H1 (cell line): Measurements from ENCODE around the gene RNPS1. TPM values are rescaled to one million over a fixed set of nuclear protein-coding genes. Genes with fewer than 3 reads are reported as not detected.
A peak's percentile ranks its signal among the peaks of the same experiment; 100 is the strongest.

ENCODE experiments used
- CBX5 ChIP-seq: fragments of 300-800, 300-1000 bp; sonication (generic); IDR thresholded peaks from 2 replicates; pipeline ENCODE4 v1.7.1; 2016; ENCODE audit warnings: antibody characterized with exemption, low read length, low read depth
- CHD1 ChIP-seq: IDR thresholded peaks from 2 replicates; pipeline ENCODE4 v1.6.1; 2012; ENCODE audit warnings: low read depth, low read length, improper control_type of control experiment
- EP300 ChIP-seq, 2 experiments: IDR thresholded peaks; 1 replicate in 1 of 2; 2 replicates in 1 of 2; pipeline ENCODE4 v1.6.1; 2011 to 2012; ENCODE audit warnings: low read depth in 2 of 2, low read length in 2 of 2, mild to moderate bottlenecking in 2 of 2, borderline replicate concordance in 1 of 2, inconsistent platforms in 1 of 2, moderate library complexity in 1 of 2
- EZH2 ChIP-seq: fragments of 200-600 bp; sonication (generic); IDR thresholded peaks from 2 replicates; pipeline ENCODE4 v1.7.1; 2012; ENCODE audit warnings: low read depth, mild to moderate bottlenecking, moderate library complexity, low read length, inconsistent platforms; ENCODE audit not compliant: severe bottlenecking
- FOSL1 ChIP-seq: IDR thresholded peaks from 2 replicates; pipeline ENCODE4 v1.6.1; 2011; ENCODE audit warnings: mild to moderate bottlenecking, low read depth, low read length, moderate library complexity; ENCODE audit not compliant: insufficient read depth
- HDAC2 ChIP-seq, 2 experiments: fragments of 300-600 bp in 1 of 2; sonication (generic) in 1 of 2; IDR thresholded peaks; 2 replicates each; pipeline ENCODE4 v1.6.1; 2011 to 2012; ENCODE audit warnings: low read depth in 2 of 2, low read length in 2 of 2, mild to moderate bottlenecking in 2 of 2, moderate library complexity in 2 of 2, borderline replicate concordance in 1 of 2, inconsistent platforms in 1 of 2
- HDAC6 ChIP-seq: IDR thresholded peaks from one replicate; pipeline ENCODE4 v1.7.1; 2012; ENCODE audit warnings: low read depth, mild to moderate bottlenecking, inconsistent platforms, low read length, moderate library complexity
- KDM4A ChIP-seq: IDR thresholded peaks from one replicate; pipeline ENCODE4 v1.7.1; 2012; ENCODE audit warnings: low read depth, mild to moderate bottlenecking, moderate library complexity, low read length, inconsistent platforms; ENCODE audit not compliant: severe bottlenecking
- POU5F1 ChIP-seq: IDR thresholded peaks from 2 replicates; pipeline ENCODE4 v1.6.1; 2011; ENCODE audit warnings: low read depth, mild to moderate bottlenecking, low read length, moderate library complexity
- SIX5 ChIP-seq: IDR thresholded peaks from 2 replicates; pipeline ENCODE4 v1.6.1; 2011; ENCODE audit warnings: mild to moderate bottlenecking, low read depth, low read length
- SRF ChIP-seq: IDR thresholded peaks from 2 replicates; pipeline ENCODE4 v1.6.1; 2011; ENCODE audit warnings: mild to moderate bottlenecking, low read depth, low read length, moderate library complexity
- TEAD4 ChIP-seq: IDR thresholded peaks from 2 replicates; pipeline ENCODE4 v1.6.1; 2012; ENCODE audit warnings: low read depth, low read length, inconsistent platforms, mixed read lengths
- YY1 ChIP-seq: IDR thresholded peaks from 2 replicates; pipeline ENCODE4 v1.6.1; 2011; ENCODE audit warnings: low read depth, mild to moderate bottlenecking, low read length
- polyA plus RNA-seq, 7 experiments: library from polyadenylated mRNA; depleted of rRNA in 3 of 7; stranded (reverse) in 5 of 7; unstranded in 2 of 7; fragments of >200 nt in 5 of 7; fragments of 200-250 nt in 2 of 7; gene quantifications; 1 replicate in 5 of 7; 2 replicates in 1 of 7; 4 replicates in 1 of 7; pipeline versions ENCODE4 v1.2.1 to v1.2.3, GENCODE V29; 2011 to 2013; ENCODE audit warnings: missing spikeins in 2 of 7, mixed read lengths in 2 of 7
- total RNA-seq: library from RNA; stranded (reverse); fragmentation: NEBNext Ultra II Directional; extraction: Animal tissue kit (Norgen Biotek cat#: 25700); gene quantifications from 2 replicates; pipeline ENCODE4 v1.2.1, GENCODE V29; 2021

Gene RNPS1
- total and polyA plus RNA-seq, 2 of the 8 experiments (the other 6 are each of a cell fraction or from before 2014, with no cell fraction given) = 330 to 350 TPM

DNA sequence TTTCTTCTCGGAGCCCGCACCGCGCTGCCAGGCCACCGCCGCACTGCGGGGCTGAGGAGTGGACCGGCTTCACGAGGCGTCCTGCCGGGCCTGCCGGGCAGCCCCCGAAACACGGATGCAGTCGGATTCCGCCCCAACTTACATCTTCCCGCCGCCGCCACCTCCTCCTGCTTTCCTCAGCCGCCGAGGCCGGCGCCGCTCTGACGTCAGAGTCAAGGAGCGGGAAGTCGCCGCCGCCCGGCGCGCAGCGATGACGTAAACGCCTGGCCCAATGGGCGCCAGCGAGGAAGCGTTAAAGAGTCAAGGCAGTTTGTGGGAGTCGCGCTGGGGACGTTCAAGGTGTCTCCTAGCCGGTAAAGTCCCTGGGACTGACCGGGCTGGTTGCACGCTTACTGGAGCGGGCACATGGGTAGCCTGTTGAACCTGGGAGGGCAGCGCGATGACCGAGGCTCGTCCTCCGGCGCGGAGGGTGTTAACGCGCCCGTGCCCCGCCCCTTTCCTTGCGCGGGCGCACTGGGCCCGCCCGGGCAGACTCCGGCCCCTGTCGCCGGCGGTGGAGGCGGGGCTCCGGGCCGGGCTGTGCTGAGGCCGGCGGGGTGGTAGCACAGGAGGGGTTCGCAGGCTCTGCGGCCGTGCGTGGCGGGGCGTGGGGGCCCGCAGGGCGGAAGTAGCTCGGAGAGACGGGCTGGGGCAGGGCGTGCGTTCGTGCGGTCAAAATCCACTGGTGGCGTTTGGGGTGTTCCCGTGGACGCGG is at the start of gene RNPS1 (continued):
- TF ChIP-seq CHD1 = no peak
- no peak for TF ChIP-seq TEAD4
- no peak for TF ChIP-seq SIX5
- TF ChIP-seq YY1 = 0 out of 2 replicates have a peak, but pooled peaks have one; percentile 5
- TF ChIP-seq FOSL1 = no peak
- TF ChIP-seq EP300 (IDR thresholded peaks at IDR 0.05; ENCODE audit: borderline replicate concordance in 1 of 2, low read depth in 2 of 2, low read length in 2 of 2) = no peak
- TF ChIP-seq CBX5 = no peak
- TF ChIP-seq HDAC2 (IDR thresholded peaks at IDR 0.05; ENCODE audit: borderline replicate concordance in 1 of 2, low read depth in 2 of 2, low read length in 2 of 2) = peak in 1 of 2 experiments; percentile 52; a peak in 1 of 4 replicates
- TF ChIP-seq HDAC6 = no peak
- peak; percentile 85 for TF ChIP-seq SRF
- TF ChIP-seq EZH2 = no peak
- TF ChIP-seq POU5F1 = no peak
- TF ChIP-seq KDM4A = peak; percentile 99
